ENCODE data around the gene PTPRN2.
"Not testable (repeated sequence)": the region's sequence is repeated elsewhere in the genome, so short reads cannot be mapped to it uniquely, and the experiment has no call there.

The PTPRN2 gene

GRCh38 chr7:158523877-158524276, 63.7 kb downstream of the PTPRN2 start:
- not testable (repeated sequence) for H3K4me1 ChIP-seq (ENCODE audit: control insufficient read depth, insufficient read depth, low read length); H3K27me3 ChIP-seq (ENCODE audit: control insufficient read depth, insufficient read depth, low read length); H3K9ac ChIP-seq (ENCODE audit: low read length); H3K36me3 ChIP-seq (ENCODE audit: control insufficient read depth, insufficient read depth, low read length); H3K4me3 ChIP-seq (ENCODE audit: low read length); H3K9me3 ChIP-seq (ENCODE audit: control insufficient read depth, low read length)

DNA sequence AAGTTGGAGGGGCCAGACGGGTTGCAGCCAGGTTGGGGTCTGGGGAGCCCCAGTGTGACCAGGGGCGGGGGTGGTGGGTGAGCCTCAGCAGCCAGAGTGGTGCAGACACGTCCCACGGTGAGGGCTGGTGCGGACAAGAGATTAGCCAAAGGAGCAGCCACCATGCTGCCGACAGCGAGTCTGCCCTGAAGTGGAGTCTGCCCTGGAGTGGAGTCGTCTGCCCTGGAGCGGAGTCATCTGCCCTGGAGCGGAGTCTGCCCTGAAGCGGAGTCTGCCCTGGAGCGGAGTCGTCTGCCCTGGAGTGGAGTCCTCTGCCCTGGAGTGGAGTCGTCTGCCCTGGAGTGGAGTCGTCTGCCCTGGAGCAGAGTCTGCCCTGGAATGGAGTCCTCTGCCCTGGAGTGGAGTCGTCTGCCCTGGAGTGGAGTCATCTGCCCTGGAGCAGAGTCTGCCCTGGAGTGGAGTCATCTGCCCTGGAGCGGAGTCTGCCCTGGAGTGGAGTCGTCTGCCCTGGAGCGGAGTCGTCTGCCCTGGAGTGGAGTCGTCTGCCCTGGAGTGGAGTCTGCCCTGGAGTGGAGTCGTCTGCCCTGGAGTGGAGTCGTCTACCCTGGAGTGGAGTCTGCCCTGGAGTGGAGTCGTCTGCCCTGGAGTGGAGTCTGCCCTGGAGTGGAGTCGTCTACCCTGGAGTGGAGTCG, 64.3 kb downstream of the PTPRN2 start:
- not testable (repeated sequence) for H3K4me3 ChIP-seq (ENCODE audit: low read length); H3K9me3 ChIP-seq (ENCODE audit: control insufficient read depth, low read length); H3K9ac ChIP-seq (ENCODE audit: low read length); H3K27me3 ChIP-seq (ENCODE audit: control insufficient read depth, insufficient read depth, low read length); H3K36me3 ChIP-seq (ENCODE audit: control insufficient read depth, insufficient read depth, low read length); H3K4me1 ChIP-seq (ENCODE audit: control insufficient read depth, insufficient read depth, low read length)

GRCh38 chr7:158521795-158522194, 65.8 kb downstream of the PTPRN2 start:
- not testable (repeated sequence) for H3K4me1 ChIP-seq (ENCODE audit: control insufficient read depth, insufficient read depth, low read length); H3K4me3 ChIP-seq (ENCODE audit: low read length); H3K9ac ChIP-seq (ENCODE audit: low read length); H3K9me3 ChIP-seq (ENCODE audit: control insufficient read depth, low read length); H3K36me3 ChIP-seq (ENCODE audit: control insufficient read depth, insufficient read depth, low read length); H3K27me3 ChIP-seq (ENCODE audit: control insufficient read depth, insufficient read depth, low read length)

DNA sequence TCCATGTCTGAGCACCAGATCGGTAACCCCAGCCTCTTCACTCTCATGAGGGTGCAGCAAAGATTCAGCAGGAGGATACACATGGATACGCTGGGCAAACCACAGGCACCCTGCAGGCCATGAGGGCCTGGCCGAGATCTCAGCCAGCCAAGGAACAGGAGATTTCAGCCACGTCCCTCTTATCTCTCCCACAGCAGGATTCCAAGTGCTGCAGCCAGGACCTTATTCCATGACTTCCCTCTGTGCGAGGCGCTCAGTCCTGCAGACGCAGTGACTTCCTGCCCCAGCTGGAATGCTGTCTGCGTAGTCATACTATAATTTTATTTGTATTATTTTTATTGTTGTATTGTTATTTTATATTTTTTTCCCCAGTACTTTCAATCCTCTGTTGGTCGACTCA, 66.8 kb downstream of the PTPRN2 start:
- Histone ChIP-seq H3K27me3 (ENCODE audit: control insufficient read depth, insufficient read depth, low read length) (no peaks in the 10 kb centered on the region), H3K36me3 (ENCODE audit: control insufficient read depth, insufficient read depth, low read length) (peaks cover 5% of the 10 kb centered on the region)

GRCh38 chr7:158519633-158520174, 67.9 kb downstream of the PTPRN2 start:
- Histone ChIP-seq H3K4me3 (ENCODE audit: low read length) (no peak overlapping the region), H3K9ac (ENCODE audit: low read length) (no peak overlapping the region), H3K4me1 (ENCODE audit: control insufficient read depth, insufficient read depth, low read length) (peaks cover 7% of the 10 kb centered on the region), H3K27me3 (ENCODE audit: control insufficient read depth, insufficient read depth, low read length) (no peaks in the 10 kb centered on the region), H3K36me3 (ENCODE audit: control insufficient read depth, insufficient read depth, low read length) (peaks cover 7% of the 10 kb centered on the region), H3K9me3 (ENCODE audit: control insufficient read depth, low read length) (no peaks in the 10 kb centered on the region)

More for the DNA sequence above, 66.8 kb downstream of the PTPRN2 start:
- Histone ChIP-seq H3K4me1 (ENCODE audit: control insufficient read depth, insufficient read depth, low read length) (peaks cover 7% of the 10 kb centered on the region), H3K9ac (ENCODE audit: low read length) (no peak overlapping the region), H3K9me3 (ENCODE audit: control insufficient read depth, low read length) (no peaks in the 10 kb centered on the region), H3K4me3 (ENCODE audit: low read length) (no peak overlapping the region)

- Histone ChIP-seq H3K36me3 (ENCODE audit: control insufficient read depth, insufficient read depth, low read length) (peaks cover 8% of the 10 kb centered on the region), H3K4me1 (ENCODE audit: control insufficient read depth, insufficient read depth, low read length) (peaks cover 7% of the 10 kb centered on the region), H3K9ac (ENCODE audit: low read length) (no peak overlapping the region), H3K4me3 (ENCODE audit: low read length) (no peak overlapping the region), H3K27me3 (ENCODE audit: control insufficient read depth, insufficient read depth, low read length) (no peaks in the 10 kb centered on the region), H3K9me3 (ENCODE audit: control insufficient read depth, low read length) (no peaks in the 10 kb centered on the region)
These were observed 68.5 kb downstream of the PTPRN2 start for GRCh38 chr7:158518980-158519632.

DNA sequence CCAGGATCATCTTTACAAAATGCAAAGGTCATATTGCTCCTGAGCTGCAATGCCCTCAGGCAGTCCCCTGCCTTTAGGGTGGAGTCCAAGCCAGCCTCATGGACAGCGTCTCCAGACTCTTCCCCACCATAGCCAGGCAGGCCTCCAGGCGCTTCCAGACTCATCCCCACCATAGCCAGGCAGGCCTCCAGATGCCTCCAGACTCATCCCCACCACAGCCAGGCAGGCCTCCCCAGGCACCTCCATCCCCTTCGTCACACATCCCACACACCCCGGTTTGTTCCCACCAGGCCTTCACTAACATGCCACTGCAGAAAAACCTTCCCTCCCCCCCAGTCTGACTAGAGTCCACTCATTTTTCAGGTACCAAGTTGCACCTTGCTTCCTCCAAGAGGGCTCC, 70.1 kb downstream of the PTPRN2 start:
- H3K4me3 ChIP-seq (ENCODE audit: low read length), result no peak overlapping the region
- H3K36me3 ChIP-seq (ENCODE audit: control insufficient read depth, insufficient read depth, low read length), result peaks cover 6% of the 10 kb centered on the region
- H3K4me1 ChIP-seq (ENCODE audit: control insufficient read depth, insufficient read depth, low read length), result peaks cover 7% of the 10 kb centered on the region
- no peaks in the 10 kb centered on the region for H3K9me3 ChIP-seq (ENCODE audit: control insufficient read depth, low read length)
- no peaks in the 10 kb centered on the region for H3K27me3 ChIP-seq (ENCODE audit: control insufficient read depth, insufficient read depth, low read length)
- no peak overlapping the region for H3K9ac ChIP-seq (ENCODE audit: low read length)

DNA sequence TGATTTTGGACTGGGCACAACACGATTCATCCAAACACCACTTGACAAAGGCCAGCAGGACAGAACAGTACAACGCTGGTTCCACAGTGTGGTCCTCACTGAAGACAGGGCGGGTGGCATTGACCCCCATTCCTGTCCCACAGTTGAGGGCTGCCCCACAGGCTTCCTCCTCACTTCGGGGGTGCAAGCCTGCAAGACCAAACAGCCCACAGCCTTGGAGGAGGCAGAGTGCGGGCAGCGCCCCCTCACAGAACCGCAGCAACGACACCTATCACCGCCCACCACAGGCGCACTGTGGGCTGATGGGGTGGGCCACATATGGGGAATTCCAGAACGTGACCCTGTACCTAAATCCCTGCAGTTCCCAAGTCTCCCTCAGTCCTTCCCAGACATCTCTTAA, 70.6 kb downstream of the PTPRN2 start:
- H3K36me3 ChIP-seq (ENCODE audit: control insufficient read depth, insufficient read depth, low read length), result peaks cover 3% of the 10 kb centered on the region
- H3K4me1 ChIP-seq (ENCODE audit: control insufficient read depth, insufficient read depth, low read length), result peaks cover 7% of the 10 kb centered on the region
- no peaks in the 10 kb centered on the region for H3K27me3 ChIP-seq (ENCODE audit: control insufficient read depth, insufficient read depth, low read length)
- H3K4me3 ChIP-seq (ENCODE audit: low read length), result no peak overlapping the region
- no peak overlapping the region for H3K9ac ChIP-seq (ENCODE audit: low read length)
- H3K9me3 ChIP-seq (ENCODE audit: control insufficient read depth, low read length), result peaks cover 1% of the 10 kb centered on the region

- Histone ChIP-seq H3K36me3 (ENCODE audit: control insufficient read depth, insufficient read depth, low read length) (peaks cover 5% of the 10 kb centered on the region), H3K9me3 (ENCODE audit: control insufficient read depth, low read length) (peaks cover 5% of the 10 kb centered on the region), H3K4me3 (ENCODE audit: low read length) (no peak overlapping the region), H3K27me3 (ENCODE audit: control insufficient read depth, insufficient read depth, low read length) (no peaks in the 10 kb centered on the region), H3K9ac (ENCODE audit: low read length) (no peak overlapping the region), H3K4me1 (ENCODE audit: control insufficient read depth, insufficient read depth, low read length) (peaks cover 7% of the 10 kb centered on the region)
These were observed 71.1 kb downstream of the PTPRN2 start for GRCh38 chr7:158516524-158516923.

GRCh38 chr7:158512869-158513268, 74.8 kb downstream of the PTPRN2 start:
- H3K4me1 ChIP-seq (ENCODE audit: control insufficient read depth, insufficient read depth, low read length), result peaks cover 16% of the 10 kb centered on the region
- H3K36me3 ChIP-seq (ENCODE audit: control insufficient read depth, insufficient read depth, low read length), result peaks cover 8% of the 10 kb centered on the region
- no peak overlapping the region for H3K9ac ChIP-seq (ENCODE audit: low read length)
- no peaks in the 10 kb centered on the region for H3K27me3 ChIP-seq (ENCODE audit: control insufficient read depth, insufficient read depth, low read length)
- H3K4me3 ChIP-seq (ENCODE audit: low read length), result no peak overlapping the region
- H3K9me3 ChIP-seq (ENCODE audit: control insufficient read depth, low read length), result peaks cover 5% of the 10 kb centered on the region

DNA sequence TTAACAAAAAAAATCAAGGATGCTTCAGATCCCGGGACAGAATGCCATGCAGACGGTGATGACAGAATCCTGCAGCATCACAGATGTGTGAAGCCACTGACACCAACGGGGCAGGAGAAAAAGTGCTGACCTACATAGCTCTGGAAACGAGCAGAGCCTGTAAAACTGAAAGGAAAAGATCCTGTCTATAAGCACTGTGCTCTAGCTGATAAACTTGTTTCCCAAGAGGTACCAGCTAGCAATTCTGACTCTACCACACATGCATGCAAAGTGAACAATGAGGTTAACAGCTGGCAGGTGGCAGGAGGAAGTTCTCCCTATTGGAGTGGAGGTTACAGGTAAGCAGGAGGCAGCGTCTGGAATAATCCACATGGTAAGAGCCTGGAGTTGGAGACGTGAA, 75.6 kb downstream of the PTPRN2 start:
- Histone ChIP-seq H3K9me3 (ENCODE audit: control insufficient read depth, low read length) (peaks cover 5% of the 10 kb centered on the region), H3K4me3 (ENCODE audit: low read length) (no peak overlapping the region), H3K4me1 (ENCODE audit: control insufficient read depth, insufficient read depth, low read length) (peaks cover 16% of the 10 kb centered on the region), H3K9ac (ENCODE audit: low read length) (no peak overlapping the region), H3K36me3 (ENCODE audit: control insufficient read depth, insufficient read depth, low read length) (peaks cover 8% of the 10 kb centered on the region), H3K27me3 (ENCODE audit: control insufficient read depth, insufficient read depth, low read length) (no peaks in the 10 kb centered on the region)

DNA sequence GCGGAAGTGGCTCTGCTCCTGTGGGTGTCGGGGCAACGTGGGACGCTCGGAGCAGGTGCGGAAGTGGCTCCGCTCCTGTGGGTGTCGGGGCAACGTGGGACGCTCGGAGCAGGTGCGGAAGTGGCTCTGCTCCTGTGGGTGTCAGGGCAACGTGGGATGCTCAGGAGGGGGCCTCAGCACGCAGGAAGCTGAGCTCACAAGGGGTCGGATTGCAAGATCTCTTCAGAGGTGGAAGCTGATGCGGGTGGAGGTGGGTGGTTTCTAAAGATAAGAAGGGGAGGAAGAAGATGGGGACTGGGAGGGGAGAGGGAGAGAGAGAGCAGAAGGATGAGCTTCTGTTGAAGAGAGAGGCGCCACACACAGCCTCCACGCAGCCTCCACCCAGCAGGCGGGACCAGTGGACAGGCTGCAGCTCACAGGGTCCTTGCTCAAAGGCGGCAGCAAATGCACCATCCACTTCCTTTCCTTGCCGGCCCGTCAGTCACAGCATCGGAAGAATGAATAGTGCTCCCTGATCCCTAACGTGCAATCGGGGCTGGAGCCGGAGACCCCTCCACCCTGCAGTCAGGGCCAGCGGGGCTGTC, 78.7 kb downstream of the PTPRN2 start:
- Histone ChIP-seq H3K36me3 (ENCODE audit: control insufficient read depth, insufficient read depth, low read length) (peaks cover 9% of the 10 kb centered on the region), H3K4me1 (ENCODE audit: control insufficient read depth, insufficient read depth, low read length) (peaks cover 16% of the 10 kb centered on the region), H3K9me3 (ENCODE audit: control insufficient read depth, low read length) (peaks cover 5% of the 10 kb centered on the region), H3K4me3 (ENCODE audit: low read length) (no peak overlapping the region), H3K9ac (ENCODE audit: low read length) (no peak overlapping the region), H3K27me3 (ENCODE audit: control insufficient read depth, insufficient read depth, low read length) (no peaks in the 10 kb centered on the region)

Measured in mucosa of stomach (tissue), 1 donor.